BLaER1 treated with 17β-estradiol and CSF1 and Interleukin-3, amounts not matched to agents 10 nM and 100 nM (cell line): ENCODE data around the gene ABL2.
"Not testable (repeated sequence)": the region's sequence is repeated elsewhere in the genome, so short reads cannot be mapped to it uniquely, and the experiment has no call there.

Source experiments
- H3K27ac ChIP-seq, 11 experiments: shearing (Covaris generic); formaldehyde crosslinking; 2 replicates each; pipeline ENCODE4 v1.8.1; 2022
- H3K27me3 ChIP-seq, 11 experiments: shearing (Covaris generic); formaldehyde crosslinking; 2 replicates each; pipeline ENCODE4 v1.8.1; 2022
- H3K36me3 ChIP-seq, 11 experiments: shearing (Covaris generic); formaldehyde crosslinking; 2 replicates each; pipeline ENCODE4 v1.8.1; 2022
- H3K4me1 ChIP-seq, 10 experiments: shearing (Covaris generic); formaldehyde crosslinking; 2 replicates each; pipeline ENCODE4 v1.8.1; 2022
- H3K4me2 ChIP-seq, 11 experiments: shearing (Covaris generic); formaldehyde crosslinking; 2 replicates each; pipeline ENCODE4 v1.8.1; 2022
- H3K4me3 ChIP-seq, 10 experiments: shearing (Covaris generic); formaldehyde crosslinking; 2 replicates each; pipeline ENCODE4 v1.8.1; 2022
- H3K9ac ChIP-seq, 11 experiments: shearing (Covaris generic); formaldehyde crosslinking; 2 replicates each; pipeline ENCODE4 v1.8.1; 2022
- H3K9me3 ChIP-seq, 11 experiments: shearing (Covaris generic); formaldehyde crosslinking; replicated peaks in 1 of 11; 2 replicates each; pipeline ENCODE4 v1.8.1; 2022
- H4K20me1 ChIP-seq, 11 experiments: shearing (Covaris generic); formaldehyde crosslinking; 2 replicates each; pipeline ENCODE4 v1.8.1; 2022
- Cebpa-rat ChIP-seq, 11 experiments: shearing (Covaris generic); IDR thresholded peaks; 2 replicates each; pipeline ENCODE4 v1.8.1; 2022

The ABL2 gene

DNA sequence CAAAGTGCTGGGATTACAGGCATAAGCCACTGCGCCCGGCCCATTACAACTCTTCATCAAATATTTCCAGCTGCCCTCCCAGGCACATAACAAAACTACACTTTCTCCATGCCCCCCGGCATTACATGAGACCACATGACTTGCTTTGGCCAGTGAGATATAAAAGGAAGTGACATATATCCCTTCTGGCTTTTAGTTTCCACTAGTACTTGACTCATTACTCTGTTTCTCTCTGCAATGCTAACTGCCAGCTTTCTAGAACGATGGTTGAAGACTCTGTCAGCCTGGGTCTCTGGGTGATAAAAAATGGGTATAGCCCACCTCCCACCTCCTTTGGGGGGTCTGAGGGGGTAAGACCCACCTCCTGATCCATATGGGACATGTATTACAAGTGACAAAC, 24.2 kb downstream of the ABL2 start:
- H3K4me1 ChIP-seq, result peaks cover 0 to 38% (median 6%) of the 10 kb centered on the region in 10 experiments; a peak in 9 of 20 replicates
- peak overlapping the region in 1 of 11 experiments; percentile 47; a peak in 1 of 22 replicates for H3K4me2 ChIP-seq
- H3K9ac ChIP-seq, result no peak overlapping the region
- no peaks in the 10 kb centered on the region for H3K27me3 ChIP-seq
- TF ChIP-seq Cebpa-rat (IDR thresholded peaks at IDR 0.05), result no peak
- no peaks in the 10 kb centered on the region; a peak in 1 of 22 replicates for H3K9me3 ChIP-seq
- H3K27ac ChIP-seq, result no peak overlapping the region
- peaks cover 0 to 93% (median 0%) of the 10 kb centered on the region in 11 experiments; a peak in 8 of 22 replicates for H4K20me1 ChIP-seq
- H3K4me3 ChIP-seq, result no peak overlapping the region
- H3K36me3 ChIP-seq, result peaks cover 0 to 6% (median 0%) of the 10 kb centered on the region in 11 experiments; a peak in 1 of 22 replicates

DNA sequence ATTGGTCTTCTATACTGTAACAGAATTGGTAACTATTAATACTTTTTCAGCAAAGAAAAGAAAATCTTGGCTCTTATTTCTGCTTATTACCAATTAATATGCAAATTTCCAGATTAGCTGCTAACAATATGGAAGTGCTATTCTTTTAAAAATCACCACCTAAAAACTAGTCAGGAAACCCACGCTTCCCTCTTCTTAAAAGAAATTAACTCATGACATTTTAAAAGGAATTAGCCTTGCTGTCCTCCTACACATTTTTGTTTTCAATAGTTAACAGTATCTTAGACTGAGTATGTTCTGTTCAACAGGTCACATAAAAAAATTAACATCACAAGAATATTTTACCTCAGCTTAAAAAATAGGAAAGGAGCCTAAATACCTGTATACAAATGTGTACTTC, 27.3 kb downstream of the ABL2 start:
- H3K36me3 ChIP-seq, result peaks cover 0 to 11% (median 0%) of the 10 kb centered on the region in 11 experiments; a peak in 2 of 22 replicates
- H3K4me1 ChIP-seq, result peaks cover 0 to 38% (median 6%) of the 10 kb centered on the region in 10 experiments; a peak in 9 of 20 replicates
- H3K4me2 ChIP-seq, result peak overlapping the region in 3 of 11 experiments; percentile 32 to 66 (median 38); a peak in 5 of 22 replicates
- TF ChIP-seq Cebpa-rat (IDR thresholded peaks at IDR 0.05), result no peak
- H4K20me1 ChIP-seq, result peaks cover 0 to 93% (median 15%) of the 10 kb centered on the region in 11 experiments; a peak in 6 of 22 replicates
- no peaks in the 10 kb centered on the region for H3K27me3 ChIP-seq
- no peak overlapping the region for H3K4me3 ChIP-seq
- no peak overlapping the region for H3K9ac ChIP-seq
- H3K9me3 ChIP-seq, result no peaks in the 10 kb centered on the region; a peak in 1 of 22 replicates
- H3K27ac ChIP-seq, result peak overlapping the region in 2 of 11 experiments; percentile 9 to 34; a peak in 2 of 22 replicates

DNA sequence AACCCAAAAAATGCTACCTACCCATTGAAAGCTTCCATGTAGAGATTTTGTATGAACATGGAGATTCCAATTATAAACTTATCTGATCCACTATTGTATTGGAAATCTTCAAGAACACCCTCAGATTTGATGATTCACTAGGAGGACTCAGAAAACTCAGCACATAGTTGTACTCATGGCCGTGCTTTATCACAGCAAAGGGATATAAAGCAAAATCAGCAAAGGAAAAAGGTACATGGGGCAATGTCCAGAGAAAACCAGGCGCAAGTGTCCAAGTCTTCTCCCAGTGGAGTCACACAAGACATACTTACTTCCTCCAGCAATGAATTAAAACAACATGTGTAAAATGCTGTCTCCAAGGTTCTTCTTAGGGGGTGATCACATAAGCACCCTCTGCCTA, 28.9 kb downstream of the ABL2 start:
- Histone ChIP-seq H3K4me2 (no peak overlapping the region), H3K27ac (no peak overlapping the region), H4K20me1 (peaks cover 0 to 86% (median 15%) of the 10 kb centered on the region in 11 experiments; a peak in 6 of 22 replicates), H3K36me3 (peaks cover 0 to 11% (median 0%) of the 10 kb centered on the region in 11 experiments; a peak in 2 of 22 replicates), H3K9me3 (no peaks in the 10 kb centered on the region; a peak in 1 of 22 replicates), H3K4me3 (no peak overlapping the region), H3K27me3 (no peaks in the 10 kb centered on the region), H3K4me1 (peaks cover 0 to 44% (median 6%) of the 10 kb centered on the region in 10 experiments; a peak in 9 of 20 replicates), H3K9ac (no peak overlapping the region)
- TF ChIP-seq Cebpa-rat (IDR thresholded peaks at IDR 0.05), result no peak

DNA sequence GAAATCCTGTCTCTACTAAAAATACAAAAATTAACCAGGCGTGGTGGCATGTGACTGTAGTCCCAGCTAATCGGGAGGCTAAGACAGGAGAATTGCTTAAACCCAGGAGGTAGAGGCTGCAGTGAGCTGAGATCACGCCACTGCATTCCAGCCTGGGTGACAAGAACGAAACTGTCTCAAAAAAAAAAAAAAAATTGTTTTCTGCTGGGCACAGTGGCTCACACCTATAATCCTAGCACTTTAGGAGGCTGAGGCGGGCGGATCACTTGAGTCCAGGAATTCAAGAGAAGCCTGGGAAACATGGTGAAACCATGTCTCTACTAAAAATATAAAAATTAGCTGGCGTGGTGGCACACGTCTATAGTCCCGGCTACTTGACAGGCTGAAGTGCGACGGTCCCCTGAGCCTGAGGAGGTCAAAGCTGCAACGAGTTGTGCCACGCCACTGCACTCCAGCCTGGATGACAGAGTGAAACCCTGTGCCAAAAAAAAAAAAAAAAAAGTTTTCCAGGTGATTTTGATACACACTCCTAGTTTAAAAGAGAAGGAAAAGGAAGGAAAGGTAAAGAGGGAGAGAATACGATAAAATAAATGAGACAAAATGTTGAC, 31.7 kb downstream of the ABL2 start:
- no peaks in the 10 kb centered on the region for H3K9me3 ChIP-seq
- no peak overlapping the region for H3K9ac ChIP-seq
- H3K36me3 ChIP-seq, result peaks cover 0 to 14% (median 0%) of the 10 kb centered on the region in 11 experiments; a peak in 2 of 22 replicates
- H3K4me3 ChIP-seq, result no peak overlapping the region
- H3K4me1 ChIP-seq, result peaks cover 0 to 59% (median 9%) of the 10 kb centered on the region in 10 experiments; a peak in 10 of 20 replicates
- peaks cover 0 to 72% (median 15%) of the 10 kb centered on the region in 11 experiments; a peak in 8 of 22 replicates for H4K20me1 ChIP-seq
- H3K4me2 ChIP-seq, result no peak overlapping the region
- H3K27ac ChIP-seq, result no peak overlapping the region
- no peak for TF ChIP-seq Cebpa-rat (IDR thresholded peaks at IDR 0.05)
- H3K27me3 ChIP-seq, result no peaks in the 10 kb centered on the region

DNA sequence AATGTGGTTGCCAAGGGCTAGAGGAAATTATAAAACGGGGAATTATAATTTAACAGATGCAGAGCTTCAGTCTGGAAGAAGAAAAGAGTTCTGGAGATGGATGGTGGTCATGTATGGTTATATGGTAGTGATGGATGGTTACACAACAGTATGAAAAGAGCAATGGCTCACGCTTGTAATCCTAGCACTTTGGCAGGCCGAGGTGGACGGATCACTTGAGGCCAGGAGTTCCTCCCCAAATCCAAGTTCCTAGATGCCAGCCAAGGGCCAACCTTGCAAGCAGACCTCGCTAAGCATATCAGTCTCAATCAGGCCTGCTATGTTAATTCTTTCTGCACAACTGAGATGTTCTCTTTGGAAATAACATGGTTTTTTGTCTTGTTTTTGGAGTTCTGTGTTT, 33.6 kb downstream of the ABL2 start:
- H4K20me1 ChIP-seq, result peaks cover 0 to 53% (median 9%) of the 10 kb centered on the region in 11 experiments; a peak in 8 of 22 replicates
- not testable (repeated sequence) for H3K9ac ChIP-seq, H3K27me3 ChIP-seq

DNA sequence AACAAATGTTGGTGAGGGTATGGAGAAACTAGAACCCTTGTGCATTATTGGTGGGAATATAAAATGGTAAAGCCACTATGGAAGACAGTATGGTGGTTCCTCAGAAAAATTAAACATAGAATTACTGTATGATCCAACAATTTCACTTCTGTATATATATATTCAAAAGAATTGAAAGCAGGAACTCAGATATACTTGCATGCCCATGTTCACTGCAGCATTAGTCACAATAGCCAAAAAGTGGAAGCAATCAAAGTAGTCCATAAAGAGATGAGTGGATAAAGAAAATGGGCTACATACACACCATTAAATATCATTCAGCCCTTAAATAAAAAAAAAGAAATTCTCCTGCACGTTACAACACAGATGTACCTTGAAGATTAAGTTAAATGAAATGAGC, 34.1 kb downstream of the ABL2 start:
- H3K4me3 ChIP-seq, result no peak overlapping the region
- H4K20me1 ChIP-seq, result peaks cover 0 to 48% (median 9%) of the 10 kb centered on the region in 11 experiments; a peak in 8 of 22 replicates
- peaks cover 10 to 55% (median 15%) of the 10 kb centered on the region in 10 experiments; a peak in 19 of 20 replicates for H3K4me1 ChIP-seq
- H3K9me3 ChIP-seq, result no peaks in the 10 kb centered on the region
- peak overlapping the region in 3 of 11 experiments; percentile 33 to 59 (median 43); a peak in 5 of 22 replicates for H3K27ac ChIP-seq
- peaks cover 0 to 8% (median 0%) of the 10 kb centered on the region in 11 experiments; a peak in 2 of 22 replicates for H3K36me3 ChIP-seq
- no peaks in the 10 kb centered on the region for H3K27me3 ChIP-seq
- 0 out of 22 replicates have a peak overlapping the region, but pooled peaks of 1 of the 11 experiments have one; percentile 22 for H3K9ac ChIP-seq
- TF ChIP-seq Cebpa-rat (IDR thresholded peaks at IDR 0.05), result no peak
- peak overlapping the region in 4 of 11 experiments; percentile 24 to 84 (median 66); a peak in 6 of 22 replicates for H3K4me2 ChIP-seq

More for the DNA sequence above, 33.6 kb downstream of the ABL2 start:
- Histone ChIP-seq H3K27ac (peak overlapping the region in 1 of 11 experiments; percentile 59; a peak in 1 of 22 replicates), H3K4me2 (peak overlapping the region in 3 of 11 experiments; percentile 50 to 84 (median 83); a peak in 5 of 22 replicates), H3K4me1 (peaks cover 6 to 54% (median 11%) of the 10 kb centered on the region in 10 experiments; a peak in 19 of 20 replicates)
- H3K36me3 ChIP-seq, H3K4me3 ChIP-seq, H3K9me3 ChIP-seq: not testable (repeated sequence)

DNA sequence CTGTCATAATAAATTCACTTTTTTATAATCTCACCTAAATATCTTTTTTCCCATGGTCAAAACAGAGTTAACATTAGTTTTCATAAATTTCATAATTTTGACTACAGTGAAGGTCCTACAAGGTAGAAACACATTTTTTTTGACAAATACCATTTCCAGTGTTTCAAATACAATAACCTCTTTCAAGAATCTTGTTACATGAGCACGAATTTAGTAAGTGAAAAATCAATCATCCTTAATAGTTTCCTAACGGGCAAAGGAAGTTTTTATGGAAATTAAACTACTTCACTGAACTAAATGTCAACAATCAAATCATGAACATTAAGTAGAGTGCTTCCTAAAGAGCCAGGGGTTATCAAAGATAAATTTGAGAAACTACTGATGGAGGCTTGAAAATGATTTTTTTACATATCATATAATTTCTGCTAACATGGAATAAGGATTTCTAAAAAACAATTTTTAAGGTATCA, 35.4 kb downstream of the ABL2 start:
- peaks cover 0 to 19% (median 12%) of the 10 kb centered on the region in 11 experiments; a peak in 14 of 22 replicates for H3K36me3 ChIP-seq
- peaks cover 0 to 36% (median 6%) of the 10 kb centered on the region in 11 experiments; a peak in 8 of 22 replicates for H4K20me1 ChIP-seq
- H3K9me3 ChIP-seq, result 0 out of 22 replicates have a peak, but pooled peaks cover 0 to 6% (median 0%) of the 10 kb centered on the region in 11 experiments
- no peak overlapping the region for H3K27ac ChIP-seq
- TF ChIP-seq Cebpa-rat (IDR thresholded peaks at IDR 0.05), result no peak
- 0 out of 22 replicates have a peak overlapping the region, but pooled peaks of 1 of the 11 experiments have one; percentile 83 for H3K4me2 ChIP-seq
- H3K9ac ChIP-seq, result no peak overlapping the region
- H3K27me3 ChIP-seq, result no peaks in the 10 kb centered on the region
- peaks cover 10 to 61% (median 18%) of the 10 kb centered on the region in 10 experiments; a peak in 19 of 20 replicates for H3K4me1 ChIP-seq
- H3K4me3 ChIP-seq, result no peak overlapping the region

DNA sequence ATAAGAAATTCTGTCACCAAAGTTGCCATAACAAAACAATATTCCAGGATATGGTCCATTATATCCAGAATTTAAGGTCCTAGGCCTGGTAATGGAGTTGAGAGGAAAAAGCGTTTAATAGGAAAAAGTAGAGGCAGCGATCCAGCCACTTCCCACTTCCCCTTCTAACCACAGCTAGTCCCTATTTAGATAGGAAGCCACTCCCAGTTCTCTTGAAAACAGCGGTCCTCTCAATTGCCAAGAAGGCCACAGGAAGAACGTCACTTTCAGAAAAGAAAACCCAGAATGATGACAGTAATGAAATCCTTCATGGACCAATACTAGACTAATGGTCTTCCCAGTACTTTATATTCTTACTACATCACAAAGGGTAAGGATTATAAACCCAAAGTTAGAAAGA, 38.6 kb downstream of the ABL2 start:
- peaks cover 0 to 25% (median 12%) of the 10 kb centered on the region in 11 experiments; a peak in 14 of 22 replicates for H3K36me3 ChIP-seq
- H3K27ac ChIP-seq, result peak overlapping the region in 7 of 11 experiments; percentile 35 to 78 (median 60); a peak in 9 of 22 replicates
- H3K27me3 ChIP-seq, result no peaks in the 10 kb centered on the region
- H3K4me3 ChIP-seq, result peak overlapping the region in 2 of 10 experiments; percentile 7 to 33; a peak in 3 of 20 replicates
- H4K20me1 ChIP-seq, result peaks cover 0 to 23% (median 4%) of the 10 kb centered on the region in 11 experiments; a peak in 7 of 22 replicates
- peak overlapping the region in 2 of 11 experiments; percentile 32 to 59; a peak in 1 of 22 replicates for H3K9ac ChIP-seq
- no peak for TF ChIP-seq Cebpa-rat (IDR thresholded peaks at IDR 0.05)
- 0 out of 22 replicates have a peak, but pooled peaks cover 0 to 6% (median 0%) of the 10 kb centered on the region in 11 experiments for H3K9me3 ChIP-seq
- peaks cover 10 to 69% (median 18%) of the 10 kb centered on the region in 10 experiments; a peak in 19 of 20 replicates for H3K4me1 ChIP-seq
- H3K4me2 ChIP-seq, result peak overlapping the region; percentile 27 to 80 (median 69)
